ENCODE results near the gene HYAL3.

HYAL3 gene

GRCh38 chr3:50258979-50259378, 40.2 kb downstream of the HYAL3 start:
- H3K27ac ChIP-seq (ENCODE audit: low read depth, low read length) = peak overlapping the region; percentile 62
- H3K36me3 ChIP-seq (ENCODE audit: control insufficient read depth in 1 of 2, insufficient read depth in 2 of 2, low read length in 2 of 2) = peaks cover 18 to 36% of the 10 kb centered on the region in 2 donors
- H3K27me3 ChIP-seq (ENCODE audit: control insufficient read depth in 1 of 2, insufficient read depth in 2 of 2, low read length in 2 of 2) = no peaks in the 10 kb centered on the region
- H3K4me3 ChIP-seq (ENCODE audit: low read depth in 1 of 2, low read length in 2 of 2) = no peak overlapping the region
- peaks cover 19 to 20% of the 10 kb centered on the region in 2 donors for H3K4me1 ChIP-seq (ENCODE audit: control insufficient read depth in 1 of 2, insufficient read depth in 2 of 2, low read length in 2 of 2)
- H3K9me3 ChIP-seq (ENCODE audit: control insufficient read depth in 1 of 2, low read length in 2 of 2) = no peaks in the 10 kb centered on the region
- H3K9ac ChIP-seq (ENCODE audit: low read depth in 1 of 2, low read length in 2 of 2) = peak overlapping the region; percentile 1 to 71

- H3K27me3 ChIP-seq (ENCODE audit: control insufficient read depth in 1 of 2, insufficient read depth in 2 of 2, low read length in 2 of 2) = no peaks in the 10 kb centered on the region
- no peak overlapping the region for H3K4me3 ChIP-seq (ENCODE audit: low read depth in 1 of 2, low read length in 2 of 2)
- H3K4me1 ChIP-seq (ENCODE audit: control insufficient read depth in 1 of 2, insufficient read depth in 2 of 2, low read length in 2 of 2) = peaks cover 24 to 25% of the 10 kb centered on the region in 2 donors
- H3K27ac ChIP-seq (ENCODE audit: low read depth, low read length) = no peak overlapping the region
- no peak overlapping the region for H3K9ac ChIP-seq (ENCODE audit: low read depth in 1 of 2, low read length in 2 of 2)
- H3K36me3 ChIP-seq (ENCODE audit: control insufficient read depth in 1 of 2, insufficient read depth in 2 of 2, low read length in 2 of 2) = peaks cover 19 to 41% of the 10 kb centered on the region in 2 donors
- H3K9me3 ChIP-seq (ENCODE audit: control insufficient read depth in 1 of 2, low read length in 2 of 2) = no peaks in the 10 kb centered on the region
These were observed 41.0 kb downstream of the HYAL3 start for GRCh38 chr3:50258029-50258680.

GRCh38 chr3:50256978-50257890, 42.0 kb downstream of the HYAL3 start:
- Histone ChIP-seq H3K27ac (ENCODE audit: low read depth, low read length) (no peak overlapping the region), H3K9me3 (ENCODE audit: control insufficient read depth in 1 of 2, low read length in 2 of 2) (no peaks in the 10 kb centered on the region), H3K36me3 (ENCODE audit: control insufficient read depth in 1 of 2, insufficient read depth in 2 of 2, low read length in 2 of 2) (peaks cover 24 to 50% of the 10 kb centered on the region in 2 donors), H3K4me1 (ENCODE audit: control insufficient read depth in 1 of 2, insufficient read depth in 2 of 2, low read length in 2 of 2) (peaks cover 24 to 25% of the 10 kb centered on the region in 2 donors), H3K9ac (ENCODE audit: low read depth in 1 of 2, low read length in 2 of 2) (no peak overlapping the region), H3K27me3 (ENCODE audit: control insufficient read depth in 1 of 2, insufficient read depth in 2 of 2, low read length in 2 of 2) (no peaks in the 10 kb centered on the region), H3K4me3 (ENCODE audit: low read depth in 1 of 2, low read length in 2 of 2) (no peak overlapping the region)

GRCh38 chr3:50255251-50255615, 44.0 kb downstream of the HYAL3 start:
- Histone ChIP-seq H3K4me3 (ENCODE audit: low read depth in 1 of 2, low read length in 2 of 2) (no peak overlapping the region), H3K9ac (ENCODE audit: low read depth in 1 of 2, low read length in 2 of 2) (no peak overlapping the region), H3K27ac (ENCODE audit: low read depth, low read length) (peak overlapping the region; percentile 30), H3K4me1 (ENCODE audit: control insufficient read depth in 1 of 2, insufficient read depth in 2 of 2, low read length in 2 of 2) (peaks cover 30 to 31% of the 10 kb centered on the region in 2 donors), H3K9me3 (ENCODE audit: control insufficient read depth in 1 of 2, low read length in 2 of 2) (no peaks in the 10 kb centered on the region), H3K27me3 (ENCODE audit: control insufficient read depth in 1 of 2, insufficient read depth in 2 of 2, low read length in 2 of 2) (no peaks in the 10 kb centered on the region), H3K36me3 (ENCODE audit: control insufficient read depth in 1 of 2, insufficient read depth in 2 of 2, low read length in 2 of 2) (peaks cover 24 to 54% of the 10 kb centered on the region in 2 donors)

DNA sequence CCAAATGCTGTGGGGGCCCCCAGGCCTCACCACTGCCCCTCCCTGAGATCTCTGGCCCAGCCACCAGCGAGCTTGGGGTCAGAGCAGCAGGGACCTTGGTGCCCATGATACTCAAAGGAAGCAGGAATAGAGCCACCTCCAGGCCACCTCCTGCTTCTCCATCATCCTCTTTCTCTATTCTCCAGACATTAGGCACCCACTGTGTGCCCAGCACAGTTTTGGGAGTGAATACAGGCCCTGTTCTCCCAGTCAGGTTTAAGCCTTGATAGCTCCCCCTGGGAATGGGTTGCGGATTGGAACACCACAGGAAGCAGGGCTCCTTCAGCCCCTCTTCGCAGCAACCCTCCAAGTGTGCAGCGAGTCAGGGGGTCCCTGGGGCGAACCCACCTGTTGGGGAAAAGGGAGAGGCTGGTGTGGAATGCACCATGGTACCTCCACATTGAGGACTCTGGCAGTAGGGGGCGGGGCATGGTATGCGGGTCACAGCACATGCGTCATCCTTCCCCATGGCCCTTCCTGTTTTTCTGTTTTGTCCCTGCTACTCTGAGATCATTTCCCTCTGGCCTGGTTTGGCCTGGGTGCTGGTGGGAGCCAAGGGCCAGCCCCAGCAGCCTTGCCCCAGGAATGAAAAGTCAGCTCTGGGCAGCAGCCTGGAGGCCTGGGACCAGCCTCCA, 44.5 kb downstream of the HYAL3 start:
- peaks cover 34 to 35% of the 10 kb centered on the region in 2 donors for H3K4me1 ChIP-seq (ENCODE audit: control insufficient read depth in 1 of 2, insufficient read depth in 2 of 2, low read length in 2 of 2)
- no peaks in the 10 kb centered on the region for H3K9me3 ChIP-seq (ENCODE audit: control insufficient read depth in 1 of 2, low read length in 2 of 2)
- no peak overlapping the region for H3K4me3 ChIP-seq (ENCODE audit: low read depth in 1 of 2, low read length in 2 of 2)
- peaks cover 24 to 54% of the 10 kb centered on the region in 2 donors for H3K36me3 ChIP-seq (ENCODE audit: control insufficient read depth in 1 of 2, insufficient read depth in 2 of 2, low read length in 2 of 2)
- H3K27ac ChIP-seq (ENCODE audit: low read depth, low read length) = peak overlapping the region; percentile 67
- H3K27me3 ChIP-seq (ENCODE audit: control insufficient read depth in 1 of 2, insufficient read depth in 2 of 2, low read length in 2 of 2) = no peaks in the 10 kb centered on the region
- H3K9ac ChIP-seq (ENCODE audit: low read depth in 1 of 2, low read length in 2 of 2) = no peak overlapping the region

GRCh38 chr3:50251220-50251619, 48.0 kb downstream of the HYAL3 start:
- Histone ChIP-seq H3K4me3 (ENCODE audit: low read depth in 1 of 2, low read length in 2 of 2) (no peak overlapping the region), H3K9me3 (ENCODE audit: control insufficient read depth in 1 of 2, low read length in 2 of 2) (no peaks in the 10 kb centered on the region), H3K4me1 (ENCODE audit: control insufficient read depth in 1 of 2, insufficient read depth in 2 of 2, low read length in 2 of 2) (peaks cover 62 to 66% of the 10 kb centered on the region in 2 donors), H3K27ac (ENCODE audit: low read depth, low read length) (peak overlapping the region; percentile 13), H3K9ac (ENCODE audit: low read depth in 1 of 2, low read length in 2 of 2) (peak overlapping the region in 1 of 2 donors; percentile 1), H3K36me3 (ENCODE audit: control insufficient read depth in 1 of 2, insufficient read depth in 2 of 2, low read length in 2 of 2) (peaks cover 7 to 34% of the 10 kb centered on the region in 2 donors), H3K27me3 (ENCODE audit: control insufficient read depth in 1 of 2, insufficient read depth in 2 of 2, low read length in 2 of 2) (no peaks in the 10 kb centered on the region)

DNA sequence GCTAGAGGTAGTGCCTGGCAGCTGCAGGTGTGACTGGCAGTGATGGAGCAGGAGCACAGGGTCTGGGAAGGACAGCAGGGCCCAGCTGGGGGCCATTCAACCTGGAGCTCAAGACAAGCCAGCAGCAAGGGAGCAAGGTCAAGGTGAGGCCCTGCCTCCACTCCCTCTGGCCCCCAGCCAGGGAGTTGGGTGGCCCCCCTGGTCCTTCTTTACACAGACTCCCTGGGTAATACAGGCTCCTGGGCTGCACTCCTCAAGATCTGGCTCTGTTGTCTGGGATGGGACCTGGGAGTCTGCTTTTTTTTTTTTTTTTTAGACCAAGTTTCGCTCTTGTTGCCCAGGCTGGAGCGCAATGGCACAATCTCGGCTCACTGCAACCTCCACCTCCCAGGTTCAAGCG, 48.7 kb downstream of the HYAL3 start:
- H3K36me3 ChIP-seq (ENCODE audit: control insufficient read depth in 1 of 2, insufficient read depth in 2 of 2, low read length in 2 of 2) = peaks cover 5 to 32% of the 10 kb centered on the region in 2 donors
- no peak overlapping the region for H3K27ac ChIP-seq (ENCODE audit: low read depth, low read length)
- H3K4me3 ChIP-seq (ENCODE audit: low read depth in 1 of 2, low read length in 2 of 2) = no peak overlapping the region
- no peaks in the 10 kb centered on the region for H3K27me3 ChIP-seq (ENCODE audit: control insufficient read depth in 1 of 2, insufficient read depth in 2 of 2, low read length in 2 of 2)
- H3K9me3 ChIP-seq (ENCODE audit: control insufficient read depth in 1 of 2, low read length in 2 of 2) = no peaks in the 10 kb centered on the region
- peaks cover 67 to 72% of the 10 kb centered on the region in 2 donors for H3K4me1 ChIP-seq (ENCODE audit: control insufficient read depth in 1 of 2, insufficient read depth in 2 of 2, low read length in 2 of 2)
- H3K9ac ChIP-seq (ENCODE audit: low read depth in 1 of 2, low read length in 2 of 2) = no peak overlapping the region

GRCh38 chr3:50249457-50249856, 49.7 kb downstream of the HYAL3 start:
- Histone ChIP-seq H3K9ac (ENCODE audit: low read depth in 1 of 2, low read length in 2 of 2) (peak overlapping the region in 1 of 2 donors; percentile 30), H3K4me3 (ENCODE audit: low read depth in 1 of 2, low read length in 2 of 2) (no peak overlapping the region), H3K27me3 (ENCODE audit: control insufficient read depth in 1 of 2, insufficient read depth in 2 of 2, low read length in 2 of 2) (no peaks in the 10 kb centered on the region), H3K9me3 (ENCODE audit: control insufficient read depth in 1 of 2, low read length in 2 of 2) (no peaks in the 10 kb centered on the region), H3K4me1 (ENCODE audit: control insufficient read depth in 1 of 2, insufficient read depth in 2 of 2, low read length in 2 of 2) (peaks cover 66 to 79% of the 10 kb centered on the region in 2 donors), H3K27ac (ENCODE audit: low read depth, low read length) (no peak overlapping the region), H3K36me3 (ENCODE audit: control insufficient read depth in 1 of 2, insufficient read depth in 2 of 2, low read length in 2 of 2) (peaks cover 5 to 23% of the 10 kb centered on the region in 2 donors)

DNA sequence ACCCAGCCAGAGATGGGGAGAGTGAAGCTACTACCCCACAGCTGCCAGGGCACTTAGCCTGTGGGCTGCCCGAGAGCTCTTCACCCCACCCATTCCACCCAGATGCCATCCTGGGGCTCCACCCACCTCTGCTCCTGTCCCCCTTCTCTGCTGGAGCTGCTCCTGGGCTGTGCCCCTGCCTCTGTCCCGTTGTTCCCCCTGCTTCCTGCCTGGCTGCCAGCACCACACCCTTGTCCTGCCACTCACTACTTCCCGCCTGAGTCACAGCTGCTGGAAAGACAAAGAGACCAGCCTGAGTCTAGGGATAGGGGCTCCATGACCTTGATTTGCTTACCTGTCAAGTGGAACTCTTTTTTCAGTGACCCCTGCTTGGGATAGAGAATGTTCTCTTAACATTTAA, 50.8 kb downstream of the HYAL3 start:
- H3K27me3 ChIP-seq (ENCODE audit: control insufficient read depth in 1 of 2, insufficient read depth in 2 of 2, low read length in 2 of 2) = no peaks in the 10 kb centered on the region
- H3K27ac ChIP-seq (ENCODE audit: low read depth, low read length) = no peak overlapping the region
- peak overlapping the region in 1 of 2 donors; percentile 30 for H3K9ac ChIP-seq (ENCODE audit: low read depth in 1 of 2, low read length in 2 of 2)
- H3K4me1 ChIP-seq (ENCODE audit: control insufficient read depth in 1 of 2, insufficient read depth in 2 of 2, low read length in 2 of 2) = peaks cover 63 to 77% of the 10 kb centered on the region in 2 donors
- H3K4me3 ChIP-seq (ENCODE audit: low read depth in 1 of 2, low read length in 2 of 2) = no peak overlapping the region
- no peaks in the 10 kb centered on the region for H3K9me3 ChIP-seq (ENCODE audit: control insufficient read depth in 1 of 2, low read length in 2 of 2)
- H3K36me3 ChIP-seq (ENCODE audit: control insufficient read depth in 1 of 2, insufficient read depth in 2 of 2, low read length in 2 of 2) = peaks cover 9 to 14% of the 10 kb centered on the region in 2 donors

All from duodenal mucosa (tissue), 2 donors.